Measurements from ENCODE around the gene PCNX2. TPM values are rescaled to one million over a fixed set of nuclear protein-coding genes. Genes with fewer than 3 reads are reported as not detected.

PCNX2 gene
- total and polyA plus RNA-seq, 3 donors from 2014 or later, result 8.4 to 28.9 (median 27.6) TPM

DNA sequence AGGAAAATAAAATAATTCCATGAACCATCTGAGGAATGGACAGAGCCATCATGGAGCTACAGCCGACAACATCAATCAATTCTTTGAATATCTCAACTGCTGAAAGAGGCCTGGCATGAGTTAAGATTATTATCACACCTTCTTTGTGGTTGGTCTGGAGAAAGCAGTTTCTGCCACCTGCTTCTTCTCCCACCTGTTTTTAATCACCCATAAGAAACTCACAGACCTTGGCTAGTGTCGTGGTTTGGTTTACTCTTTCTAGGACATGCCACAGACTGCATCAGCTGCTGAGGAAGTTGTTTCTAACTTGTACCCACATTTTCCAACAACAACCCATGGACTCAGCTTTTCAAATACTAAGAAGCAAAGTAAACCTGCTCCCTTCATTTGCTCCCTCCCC is 279.6 kb downstream of the PCNX2 start:
- Histone ChIP-seq H3K36me3 (ENCODE audit: low read depth, missing control alignments) (no peaks in the 10 kb centered on the region), H3K4me1 (no peaks in the 10 kb centered on the region), H3K4me3 (no peak overlapping the region), H3K9me3 (no peaks in the 10 kb centered on the region), H3K27ac (no peak overlapping the region), H3K27me3 (no peaks in the 10 kb centered on the region)
- no peak for DNase-seq
- 89 to 93% methylated on average over 2 of the region's 2 CpGs for WGBS, 2 donors
- TF ChIP-seq, protein P1, sequence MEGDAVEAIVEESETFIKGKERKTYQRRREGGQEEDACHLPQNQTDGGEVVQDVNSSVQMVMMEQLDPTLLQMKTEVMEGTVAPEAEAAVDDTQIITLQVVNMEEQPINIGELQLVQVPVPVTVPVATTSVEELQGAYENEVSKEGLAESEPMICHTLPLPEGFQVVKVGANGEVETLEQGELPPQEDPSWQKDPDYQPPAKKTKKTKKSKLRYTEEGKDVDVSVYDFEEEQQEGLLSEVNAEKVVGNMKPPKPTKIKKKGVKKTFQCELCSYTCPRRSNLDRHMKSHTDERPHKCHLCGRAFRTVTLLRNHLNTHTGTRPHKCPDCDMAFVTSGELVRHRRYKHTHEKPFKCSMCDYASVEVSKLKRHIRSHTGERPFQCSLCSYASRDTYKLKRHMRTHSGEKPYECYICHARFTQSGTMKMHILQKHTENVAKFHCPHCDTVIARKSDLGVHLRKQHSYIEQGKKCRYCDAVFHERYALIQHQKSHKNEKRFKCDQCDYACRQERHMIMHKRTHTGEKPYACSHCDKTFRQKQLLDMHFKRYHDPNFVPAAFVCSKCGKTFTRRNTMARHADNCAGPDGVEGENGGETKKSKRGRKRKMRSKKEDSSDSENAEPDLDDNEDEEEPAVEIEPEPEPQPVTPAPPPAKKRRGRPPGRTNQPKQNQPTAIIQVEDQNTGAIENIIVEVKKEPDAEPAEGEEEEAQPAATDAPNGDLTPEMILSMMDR (IDR thresholded peaks at IDR 0.05), result no peak
- TF ChIP-seq POLR2A (IDR thresholded peaks at IDR 0.05), result no peak
- intact Hi-C loops (cut with DNase I; ENCODE audit: low total_unique reads), result no loop called here

DNA sequence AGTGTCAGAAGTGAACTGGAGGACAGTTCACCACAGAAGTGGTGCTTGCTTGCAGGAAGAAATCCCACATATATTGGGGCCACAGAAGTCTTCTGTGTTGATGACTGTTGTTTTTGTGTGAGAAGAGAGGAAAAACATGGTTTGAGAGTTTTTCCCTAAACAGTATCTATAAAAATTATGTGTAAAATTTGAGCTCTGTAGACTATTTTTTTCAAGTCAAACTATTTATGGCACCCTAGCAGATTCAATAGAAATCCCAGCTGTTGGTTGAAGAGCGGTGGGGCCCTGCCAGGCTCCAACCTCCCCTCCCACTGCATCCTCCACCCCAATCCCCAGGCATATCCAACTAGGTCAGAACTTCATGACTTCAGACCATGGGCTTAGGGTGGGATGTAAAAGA is 283.5 kb downstream of the PCNX2 start:
- intact Hi-C loops (cut with DNase I; ENCODE audit: low total_unique reads), result no loop called here
- Histone ChIP-seq H3K4me3 (no peak overlapping the region), H3K27me3 (no peaks in the 10 kb centered on the region), H3K9me3 (no peaks in the 10 kb centered on the region), H3K27ac (no peak overlapping the region), H3K4me1 (no peaks in the 10 kb centered on the region), H3K36me3 (ENCODE audit: low read depth, missing control alignments) (no peaks in the 10 kb centered on the region)
- DNase-seq, result no peak
- WGBS, 2 donors, result 91 to 100% methylated on average over 1 of the region's 1 CpG
- TF ChIP-seq, protein P1 (IDR thresholded peaks at IDR 0.05), result no peak
- no peak for TF ChIP-seq POLR2A (IDR thresholded peaks at IDR 0.05)

DNA sequence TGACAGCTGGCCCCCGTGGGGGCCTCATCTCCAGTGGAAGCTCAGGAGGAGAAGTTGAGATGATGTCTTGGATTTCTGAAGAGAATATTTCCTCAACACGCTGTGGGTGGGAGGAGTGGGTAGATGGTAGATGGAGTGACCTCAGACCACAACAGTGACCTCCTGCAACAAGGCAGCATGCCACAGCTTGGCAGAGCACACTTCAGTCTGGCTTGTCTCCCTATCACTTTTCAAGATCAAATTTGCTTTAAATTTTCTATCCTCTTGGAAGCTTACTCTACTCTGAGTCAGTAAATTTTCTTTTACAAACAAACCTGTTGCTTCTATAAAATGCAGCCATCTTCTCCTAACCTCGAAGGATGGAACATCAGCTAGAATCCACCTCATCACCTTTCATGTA is 285.4 kb downstream of the PCNX2 start:
- WGBS, 2 donors, result 89 to 96% methylated on average over 3 of the region's 3 CpGs
- no peak for DNase-seq
- Histone ChIP-seq H3K4me1 (no peaks in the 10 kb centered on the region), H3K4me3 (no peak overlapping the region), H3K36me3 (ENCODE audit: low read depth, missing control alignments) (no peaks in the 10 kb centered on the region), H3K27me3 (no peaks in the 10 kb centered on the region), H3K9me3 (no peaks in the 10 kb centered on the region), H3K27ac (no peak overlapping the region)
- intact Hi-C loops (cut with DNase I; ENCODE audit: low total_unique reads), result no loop called here
- TF ChIP-seq, protein P1 (IDR thresholded peaks at IDR 0.05), result no peak

DNA sequence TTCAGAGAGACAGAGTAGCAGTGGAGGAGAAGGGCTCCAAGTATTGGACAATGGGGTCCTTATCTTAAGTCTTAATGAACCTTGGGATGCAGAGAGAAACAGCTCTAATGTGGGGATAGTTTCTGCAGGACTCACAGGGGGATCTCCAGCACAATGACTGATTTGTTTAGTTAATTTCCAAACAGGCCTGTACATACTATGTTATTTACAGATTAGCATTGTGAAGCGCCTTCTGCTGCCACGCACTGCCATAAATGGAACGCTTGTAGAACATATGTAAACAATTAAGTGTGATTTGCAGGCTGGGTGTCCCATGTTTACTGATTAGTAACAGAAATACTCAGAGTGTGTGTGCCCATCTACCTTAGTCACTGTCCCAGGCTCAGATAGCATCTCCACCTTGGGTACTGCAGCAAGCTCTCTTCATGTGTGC is 289.0 kb downstream of the PCNX2 start:
- no peaks in the 10 kb centered on the region for H3K36me3 ChIP-seq (ENCODE audit: low read depth, missing control alignments)
- TF ChIP-seq POLR2A (IDR thresholded peaks at IDR 0.05), result no peak
- TF ChIP-seq, protein P1 (IDR thresholded peaks at IDR 0.05), result no peak
- no peak overlapping the region for H3K27ac ChIP-seq
- no peaks in the 10 kb centered on the region for H3K4me1 ChIP-seq
- no peaks in the 10 kb centered on the region for H3K27me3 ChIP-seq
- intact Hi-C loops (cut with DNase I; ENCODE audit: low total_unique reads), result no loop called here
- H3K9me3 ChIP-seq, result no peaks in the 10 kb centered on the region
- DNase-seq, result no peak
- H3K4me3 ChIP-seq, result no peak overlapping the region
- whole genome bisulfite sequencing, 2 donors, result 93 to 98% methylated on average over 3 of the region's 3 CpGs

DNA sequence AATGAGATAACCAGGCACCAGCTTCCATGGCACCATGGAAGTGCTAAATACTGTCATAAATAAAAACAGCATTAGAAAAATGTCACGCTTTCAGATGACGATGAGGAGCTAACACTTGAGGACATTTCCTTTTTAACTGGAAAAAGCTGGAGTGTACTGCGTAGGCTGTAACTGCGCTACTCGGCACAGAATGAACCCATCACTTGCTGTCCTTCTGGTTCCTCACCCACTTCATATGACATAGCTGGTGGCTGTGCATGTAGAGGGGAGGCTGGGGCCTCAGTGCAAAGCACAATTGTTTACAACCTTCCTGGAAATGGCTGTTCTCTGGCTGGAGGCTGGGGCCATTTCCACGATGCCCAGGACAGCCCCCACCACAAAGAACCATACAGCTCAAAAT is 289.4 kb downstream of the PCNX2 start:
- no peak overlapping the region for H3K27ac ChIP-seq
- H3K4me3 ChIP-seq, result no peak overlapping the region
- DNase-seq, result no peak
- 81 to 91% methylated on average over 6 of the region's 6 CpGs for WGBS, 2 donors
- intact Hi-C loops (cut with DNase I; ENCODE audit: low total_unique reads), result no loop called here
- no peaks in the 10 kb centered on the region for H3K36me3 ChIP-seq (ENCODE audit: low read depth, missing control alignments)
- no peak for TF ChIP-seq POLR2A (IDR thresholded peaks at IDR 0.05)
- TF ChIP-seq, protein P1 (IDR thresholded peaks at IDR 0.05), result no peak
- no peaks in the 10 kb centered on the region for H3K4me1 ChIP-seq
- no peaks in the 10 kb centered on the region for H3K27me3 ChIP-seq
- no peaks in the 10 kb centered on the region for H3K9me3 ChIP-seq

Data from testis (tissue), 3 donors.